ENCODE results near the gene AADACL2.
"Not testable (repeated sequence)": the region's sequence is repeated elsewhere in the genome, so short reads cannot be mapped to it uniquely, and the experiment has no call there.

Gene AADACL2

DNA sequence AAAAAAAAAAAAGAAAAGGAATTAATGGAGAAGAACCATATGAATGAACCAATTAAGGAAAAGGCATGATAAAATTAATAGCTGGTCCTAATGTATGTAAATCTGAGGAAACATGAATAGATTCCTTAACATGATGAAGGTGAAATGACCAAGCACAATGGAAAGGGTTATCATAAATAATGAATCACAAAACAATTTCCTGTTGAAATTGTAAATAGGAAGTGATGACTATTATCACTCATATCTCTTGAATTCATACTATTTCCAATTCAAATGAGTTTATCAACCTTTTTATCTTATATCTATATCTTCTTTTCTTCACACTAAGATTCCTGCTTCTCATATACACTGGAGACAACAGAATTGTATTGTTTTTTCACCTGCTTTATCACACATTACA lies 32.0 kb downstream of the AADACL2 start:
- ATAC-seq = no peak
- no peak for DNase-seq

- DNase-seq (no peak), ATAC-seq (no peak)
Observed at GRCh38 chr3:151766454-151766853, 32.7 kb downstream of the AADACL2 start.

DNA sequence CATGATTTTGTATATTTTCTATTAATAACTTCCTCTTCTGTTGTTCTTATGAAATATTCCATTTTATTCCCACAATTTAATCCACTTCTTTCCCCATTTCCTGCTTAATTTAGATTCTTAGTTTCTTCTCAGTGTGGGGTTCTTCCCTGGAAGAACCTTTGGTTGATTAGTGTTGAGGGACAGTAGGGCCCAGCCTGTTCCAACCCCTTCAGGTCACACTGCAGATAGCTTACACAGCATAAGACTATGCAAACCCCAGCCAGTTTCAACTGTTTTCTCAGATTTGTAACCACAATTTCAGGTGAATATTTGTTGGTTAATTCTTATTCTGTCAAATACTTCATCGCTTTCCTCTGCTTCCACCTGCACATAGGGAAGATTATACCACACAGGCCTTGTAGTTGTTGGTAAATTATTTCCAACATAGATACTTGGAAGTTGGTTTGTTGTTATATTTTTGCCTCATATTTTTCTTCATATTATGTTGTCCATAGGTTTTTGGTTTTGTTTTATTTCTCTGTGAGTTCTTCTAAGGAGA lies 34.7 kb downstream of the AADACL2 start:
- ATAC-seq (no peak), DNase-seq (no peak)

DNA sequence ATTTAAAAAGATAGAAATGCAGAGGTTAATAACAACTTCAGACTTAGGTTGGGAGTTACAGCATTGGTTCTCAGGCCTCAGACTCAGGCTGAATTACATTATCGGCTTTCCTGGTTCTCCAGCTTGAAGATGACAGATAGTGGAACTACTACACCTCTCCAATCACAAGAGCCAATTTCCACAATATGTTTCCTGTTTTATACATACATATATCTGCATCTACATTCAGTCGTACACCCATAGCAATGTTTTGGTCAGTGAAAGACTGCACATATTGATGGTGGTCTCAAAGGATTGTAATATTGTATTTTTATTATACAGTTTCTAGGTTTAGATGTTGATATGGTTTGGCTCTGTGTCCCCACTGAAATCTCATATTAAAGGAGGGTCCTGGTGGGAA lies 35.4 kb downstream of the AADACL2 start:
- DNase-seq = no peak

GRCh38 chr3:151770956-151771355 lies 37.2 kb downstream of the AADACL2 start:
- ATAC-seq (no peak), DNase-seq (no peak)

More for the DNA sequence above, 35.4 kb downstream of the AADACL2 start:
- no peak for ATAC-seq

DNA sequence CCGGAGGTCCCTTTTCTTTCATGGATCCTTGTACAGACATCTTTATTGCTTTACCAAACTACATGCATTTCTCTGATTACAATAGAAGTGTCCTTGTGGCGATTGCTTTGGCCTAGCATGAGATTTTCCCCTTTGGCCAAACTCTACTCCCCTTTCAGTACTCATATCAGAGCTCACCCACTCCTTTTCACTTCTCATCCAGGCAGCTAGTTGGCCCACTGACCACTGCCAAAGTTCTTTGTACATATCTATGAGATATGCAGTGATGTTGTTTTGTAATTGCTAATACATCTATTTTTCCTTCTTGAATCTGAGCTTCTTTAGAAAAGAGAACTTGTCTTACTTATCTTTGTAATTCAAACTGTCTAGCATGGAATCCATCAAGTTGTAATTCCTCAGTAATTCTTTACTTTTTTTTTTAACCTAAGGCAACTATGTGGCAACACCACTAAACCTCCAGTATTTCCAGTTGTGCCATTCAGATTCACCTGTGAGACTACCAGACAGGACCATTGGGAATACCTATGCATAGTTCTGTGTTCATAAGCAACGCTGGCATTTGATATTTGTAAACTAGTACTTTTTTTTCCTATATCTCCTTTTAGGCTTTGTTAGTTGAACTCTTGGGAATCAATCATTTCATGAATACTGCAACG lies 39.2 kb downstream of the AADACL2 start:
- ATAC-seq (no peak), DNase-seq (no peak)

DNA sequence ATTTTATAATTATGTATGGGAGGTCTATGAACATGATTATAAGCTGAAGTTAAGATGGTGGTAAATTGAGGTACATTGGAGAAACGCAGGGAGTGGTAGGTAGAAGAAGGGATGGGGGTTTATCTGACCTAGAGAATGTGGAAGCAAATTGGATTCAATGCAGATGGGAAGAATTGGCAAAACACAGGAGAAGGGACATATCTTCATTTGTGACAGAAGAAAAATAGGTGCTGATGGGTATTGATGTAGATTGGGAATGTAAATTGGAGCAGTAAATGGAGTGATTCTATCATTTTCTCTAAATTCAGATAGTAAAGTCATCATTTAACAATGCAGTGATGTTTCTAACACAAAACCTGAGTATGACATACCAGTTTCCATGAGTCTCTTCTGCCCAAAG lies 40.5 kb downstream of the AADACL2 start:
- ATAC-seq (no peak), DNase-seq (no peak)

GRCh38 chr3:151774910-151775309 lies 41.2 kb downstream of the AADACL2 start:
- ATAC-seq (no peak), DNase-seq (no peak)

GRCh38 chr3:151775314-151776258 lies 41.9 kb downstream of the AADACL2 start:
- ATAC-seq (no peak), DNase-seq (no peak)

DNA sequence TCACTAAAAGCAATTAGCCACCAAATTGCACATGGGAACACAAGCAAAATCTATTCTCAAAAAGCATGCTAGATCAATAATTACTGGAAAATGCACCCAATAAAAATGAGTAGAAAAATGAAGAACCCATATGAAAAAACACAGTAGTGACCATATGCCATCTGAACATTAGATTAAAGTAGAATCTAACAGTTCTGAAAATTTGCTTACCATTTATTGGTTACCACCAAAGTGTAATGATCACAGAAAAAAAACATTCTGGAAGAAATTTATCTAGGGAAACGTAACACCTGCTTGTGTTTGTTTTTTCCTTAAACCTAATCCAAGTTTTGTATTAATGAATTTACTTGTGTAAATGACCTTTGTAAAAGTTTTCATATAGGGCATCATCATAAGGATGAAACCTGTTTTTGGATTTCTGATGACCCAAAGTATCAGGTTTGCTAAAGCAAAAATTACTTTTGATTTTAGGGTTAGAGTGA lies 42.6 kb downstream of the AADACL2 start:
- ATAC-seq (no peak), DNase-seq (no peak)

GRCh38 chr3:151777880-151778279 lies 44.2 kb downstream of the AADACL2 start:
- ATAC-seq = no peak
- no peak for DNase-seq

DNA sequence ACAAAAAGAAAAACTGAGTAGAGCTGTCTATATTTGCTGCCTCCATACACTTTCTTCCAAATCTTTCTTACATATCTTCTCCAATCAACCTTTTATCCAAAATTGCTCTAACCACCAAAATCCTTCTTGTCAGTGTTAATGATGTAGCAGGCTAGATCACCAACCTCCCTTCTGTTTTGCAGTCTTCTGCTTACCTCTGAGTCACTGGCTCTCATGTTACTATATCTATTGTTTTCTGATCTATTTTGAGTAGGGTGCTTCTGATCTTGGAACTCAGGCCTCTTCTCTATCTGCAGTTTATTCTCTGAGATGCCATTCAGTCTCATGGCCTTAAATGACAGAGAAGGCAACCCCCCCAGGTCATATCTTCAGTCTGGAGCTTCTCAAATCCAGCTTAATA lies 53.9 kb downstream of the AADACL2 start:
- DNase-seq (no peak), ATAC-seq (no peak)

- no peak for ATAC-seq
- no peak for DNase-seq
Observed at GRCh38 chr3:151788401-151788800, 54.7 kb downstream of the AADACL2 start.

DNA sequence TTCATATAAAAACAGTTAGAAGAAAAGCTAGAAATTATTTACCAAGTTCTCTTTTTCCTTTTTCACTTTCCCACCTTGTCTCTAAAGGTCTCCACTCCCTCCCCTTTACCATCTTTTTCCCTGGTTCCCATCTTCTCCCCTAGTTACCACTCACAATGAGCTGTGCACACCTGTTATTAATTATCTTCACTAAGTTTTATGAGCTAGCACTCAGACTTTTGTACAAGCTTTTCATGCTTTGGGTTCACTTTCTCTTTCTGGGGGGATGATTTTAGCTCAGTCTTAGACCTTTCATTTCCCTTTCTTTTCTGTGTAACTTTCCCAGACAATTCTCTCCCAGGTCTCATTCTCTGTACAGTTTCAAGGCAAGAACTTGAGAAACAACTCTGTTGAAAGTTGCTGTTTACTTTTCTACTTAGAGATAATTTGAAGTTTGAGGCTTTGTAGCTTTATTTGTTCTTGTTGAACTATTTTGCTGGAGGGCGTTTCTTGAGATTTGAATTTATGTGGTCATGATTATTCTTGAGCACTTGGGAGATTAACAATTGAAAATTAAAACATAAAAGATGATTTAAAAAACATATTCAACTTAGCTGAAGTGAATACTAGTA lies 56.2 kb downstream of the AADACL2 start:
- DNase-seq (no peak), ATAC-seq (no peak)

- DNase-seq, ATAC-seq: not testable (repeated sequence)
Observed at GRCh38 chr3:151790763-151791162, 57.0 kb downstream of the AADACL2 start.

GRCh38 chr3:151792411-151792810 lies 58.7 kb downstream of the AADACL2 start:
- DNase-seq (no peak), ATAC-seq (no peak)

- ATAC-seq = no peak
- DNase-seq = no peak
Observed at GRCh38 chr3:151793636-151794035, 59.9 kb downstream of the AADACL2 start.

DNA sequence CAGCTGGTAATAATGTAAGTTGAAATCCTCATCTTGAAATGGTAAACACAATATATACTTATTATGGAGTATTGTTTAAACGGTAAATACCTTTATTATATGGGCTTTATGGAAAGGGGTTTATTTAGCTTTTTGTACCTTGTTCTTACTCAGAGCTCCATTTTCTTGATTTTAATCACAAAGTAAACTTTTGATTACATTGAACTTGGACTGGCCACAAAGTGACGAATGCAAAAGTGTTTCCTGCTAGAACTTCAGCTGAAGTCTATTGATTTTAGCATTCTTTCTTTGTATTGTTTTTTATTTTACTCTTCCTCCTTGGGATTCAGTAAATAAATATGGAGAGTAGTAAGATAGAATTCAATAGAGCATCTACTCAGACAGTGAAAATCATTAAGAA lies 60.4 kb downstream of the AADACL2 start:
- DNase-seq (no peak), ATAC-seq (no peak)

- ATAC-seq = no peak
- no peak for DNase-seq
Observed at GRCh38 chr3:151795276-151795675, 61.5 kb downstream of the AADACL2 start.

DNA sequence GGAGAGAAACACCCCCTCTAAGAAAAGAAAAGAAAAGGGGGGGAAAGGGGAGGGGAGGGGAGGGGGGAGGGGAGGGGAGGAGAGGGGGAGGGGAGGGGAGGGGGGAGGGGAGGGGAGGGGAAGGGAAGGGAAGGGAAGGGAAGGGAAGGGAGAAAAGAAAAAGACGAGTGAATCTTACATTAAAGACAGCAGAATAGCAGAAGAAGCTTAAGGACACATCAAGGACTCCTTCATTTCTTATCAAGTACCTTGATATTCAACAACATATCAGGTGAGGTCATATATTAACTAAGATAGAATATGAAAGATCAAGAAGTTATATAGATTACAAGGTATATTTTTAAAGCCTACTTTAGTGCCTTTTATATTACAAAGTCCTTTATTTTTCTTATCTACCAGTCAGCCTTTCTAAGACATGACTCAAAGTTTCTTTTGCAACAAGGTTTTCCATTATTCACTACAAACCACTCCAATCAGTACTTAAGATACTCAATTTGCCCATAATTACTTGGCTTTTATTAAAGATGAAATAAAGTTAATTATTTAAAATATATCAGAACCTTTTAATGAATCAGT lies 62.5 kb downstream of the AADACL2 start:
- DNase-seq = no peak
- no peak for ATAC-seq

DNA sequence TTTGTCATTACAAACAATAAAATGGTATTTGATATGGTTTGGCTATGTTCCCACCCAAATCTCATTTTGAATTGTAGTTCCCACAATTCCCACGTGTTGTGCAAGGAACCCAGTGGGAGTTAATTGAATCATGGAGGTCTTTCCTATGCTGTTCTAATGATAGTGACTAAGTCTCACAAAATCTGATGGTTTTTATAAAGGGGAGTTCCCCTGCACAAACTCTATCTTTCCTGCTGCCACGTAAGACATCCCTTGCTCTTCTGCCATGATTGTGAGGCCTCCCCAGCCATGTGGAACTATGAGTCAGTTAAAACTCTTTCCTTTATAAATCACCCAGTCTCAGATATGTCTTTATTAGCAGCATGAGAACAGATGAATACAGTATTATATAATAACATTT lies 64.7 kb downstream of the AADACL2 start:
- DNase-seq (no peak), ATAC-seq (no peak)

- no peak for ATAC-seq
- DNase-seq = no peak
Observed at GRCh38 chr3:151800431-151800830, 66.7 kb downstream of the AADACL2 start.

All from stimulated activated naive CD8-positive, alpha-beta T cell treated with anti-CD3 and anti-CD28 coated beads, Interleukin-15, Interleukin-2, amounts not matched to agents 100 U/mL and 50 U/mL, for 24 hours (primary cell).